GM10248 (cell line): Measurements from ENCODE around the gene GSN.

ENCODE experiments used
- CTCF ChIA-PET: fragments of 300-600 bp; sonication (Branson Sonifier 250); formaldehyde crosslinking; extraction: SDS; loops from one replicate; lab custom pipeline; 2021; ENCODE audit warnings: antibody characterized with exemption; lab: Yijun Ruan, JAX
- POLR2A ChIA-PET: fragments of 350-650 bp; sonication (Branson Sonifier 250); formaldehyde crosslinking; extraction: SDS; loops from one replicate; lab custom pipeline; 2020; ENCODE audit warnings: antibody characterized with exemption; lab: Yijun Ruan, JAX
- DNase-seq: peaks from one replicate; pipeline ENCODE4 v3.0.0; 2012; ENCODE audit errors: extremely low spot score
- CTCF ChIP-seq: IDR thresholded peaks from 2 replicates; pipeline ENCODE4 v1.5.1; 2012; ENCODE audit warnings: mild to moderate bottlenecking, low read depth; ENCODE audit errors: extremely low read depth, missing control alignments, control extremely low read depth

The GSN gene

GRCh38 chr9:121240472-121241135, 27.4 kb upstream of the GSN start:
- ChIA-PET POLR2A (no interaction called here), CTCF (interaction anchor here (1.0 to 2.9 kb wide), 4 partner anchors 10 to 38 kb away, joined by 3 to 9 read pairs (median 4); no protein-coding TSS in a partner anchor)
- DNase-seq = no peak
- no peak for TF ChIP-seq CTCF

DNA sequence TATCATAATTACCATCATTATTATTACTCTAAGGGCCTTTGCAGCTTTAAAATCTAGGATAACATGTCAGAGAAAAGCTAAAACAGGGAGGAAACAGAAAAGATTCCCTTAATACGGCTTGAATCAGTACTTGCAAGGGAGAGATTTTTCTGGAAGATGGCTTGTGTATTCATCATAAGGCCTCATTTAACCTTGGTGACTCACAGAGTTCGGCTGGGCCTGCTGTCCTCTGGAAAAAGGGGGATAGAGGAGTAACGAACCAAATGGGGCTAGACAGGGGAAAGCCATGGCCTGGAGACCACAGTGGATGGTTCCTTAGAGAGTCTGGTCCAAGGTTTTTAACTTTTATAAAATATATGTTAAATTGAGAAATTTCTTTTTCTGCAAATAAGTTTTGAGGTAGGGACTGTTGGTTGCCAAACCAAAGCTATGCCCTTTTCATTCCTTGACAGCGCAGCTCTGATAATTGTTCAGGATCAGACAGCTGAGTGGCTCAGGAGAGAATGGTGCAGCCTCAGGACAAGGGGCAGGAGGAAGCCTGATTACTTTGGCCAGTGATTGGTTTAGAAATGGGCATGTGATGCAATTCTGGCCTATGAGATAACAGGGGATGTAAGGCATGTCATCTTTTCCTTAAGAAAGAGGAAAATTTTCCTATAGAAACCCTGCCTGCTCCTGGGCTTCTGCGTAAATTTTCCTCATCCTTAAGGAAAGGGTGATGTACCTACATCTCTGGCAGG, 25.6 kb upstream of the GSN start:
- no peak for TF ChIP-seq CTCF
- CTCF ChIA-PET = no interaction called here
- POLR2A ChIA-PET = no interaction called here
- DNase-seq = no peak

GRCh38 chr9:121242959-121243346, 25.0 kb upstream of the GSN start:
- DNase-seq = no peak
- no peak for TF ChIP-seq CTCF
- ChIA-PET CTCF (interaction anchor here (2.1 kb wide), 1 partner anchor 30 kb away, joined by 6 read pairs; no protein-coding TSS in a partner anchor), POLR2A (no interaction called here)

- ChIA-PET CTCF (interaction anchor here (1.1 to 1.5 kb wide), 3 partner anchors 9 to 34 kb away, joined by 3 to 4 read pairs (median 4); no protein-coding TSS in a partner anchor), POLR2A (no interaction called here)
- TF ChIP-seq CTCF = no peak
- no peak for DNase-seq
These were observed 21.0 kb upstream of the GSN start for GRCh38 chr9:121246821-121247561.

DNA sequence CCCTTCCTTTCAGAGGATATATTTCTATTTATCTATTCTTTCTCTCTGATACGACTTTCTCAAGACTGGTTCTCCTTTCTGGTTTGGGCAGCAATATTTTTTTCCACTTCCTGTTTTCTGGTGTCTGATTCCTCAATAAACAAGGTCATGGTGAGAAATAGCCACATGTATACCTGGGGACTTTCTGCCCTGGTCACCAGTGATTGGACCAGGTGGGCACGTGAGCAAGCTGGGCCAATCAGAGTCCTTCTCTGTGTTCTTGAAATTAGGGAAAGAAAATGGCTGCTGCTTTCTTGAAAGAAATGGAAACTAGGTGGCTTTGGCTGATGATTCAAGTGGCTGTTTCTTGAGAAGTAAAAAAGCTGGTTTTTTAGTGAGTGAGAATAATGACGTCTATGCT, 18.4 kb upstream of the GSN start:
- CTCF ChIA-PET = no interaction called here
- POLR2A ChIA-PET = no interaction called here
- peak; percentile 38 for DNase-seq
- TF ChIP-seq CTCF = no peak
